Ishikawa (cell line): ENCODE measurements around the gene DMC1.

Experiments used
- CEBPB ChIP-seq: IDR thresholded peaks from 2 replicates; pipeline ENCODE4 v1.6.1; 2012
- CREB1 ChIP-seq: IDR thresholded peaks from 2 replicates; pipeline ENCODE4 v1.6.1; 2012; ENCODE audit warnings: low read depth
- EGR1 ChIP-seq: IDR thresholded peaks from 2 replicates; pipeline ENCODE4 v1.6.1; 2012
- EP300 ChIP-seq: IDR thresholded peaks from 2 replicates; pipeline ENCODE4 v1.6.1; 2012; ENCODE audit warnings: borderline replicate concordance
- FOXM1 ChIP-seq: IDR thresholded peaks from 2 replicates; pipeline ENCODE4 v1.6.1; 2012; ENCODE audit warnings: low read depth, borderline replicate concordance
- MAX ChIP-seq: IDR thresholded peaks from 2 replicates; pipeline ENCODE4 v1.6.1; 2012
- NFIC ChIP-seq: IDR thresholded peaks from 2 replicates; pipeline ENCODE4 v1.6.1; 2012
- RAD21 ChIP-seq: IDR thresholded peaks from 2 replicates; pipeline ENCODE4 v1.6.1; 2012; ENCODE audit warnings: low read depth
- REST ChIP-seq: IDR thresholded peaks from 2 replicates; pipeline ENCODE4 v1.6.1; 2012; ENCODE audit warnings: low read depth, mild to moderate bottlenecking
- TAF1 ChIP-seq: IDR thresholded peaks from 2 replicates; pipeline ENCODE4 v1.6.1; 2012; ENCODE audit warnings: low read depth, mild to moderate bottlenecking
- TCF12 ChIP-seq: IDR thresholded peaks from 2 replicates; pipeline ENCODE4 v1.6.1; 2012; ENCODE audit warnings: low read depth
- USF1 ChIP-seq: IDR thresholded peaks from 2 replicates; pipeline ENCODE4 v1.6.1; 2012
- YY1 ChIP-seq: IDR thresholded peaks from 2 replicates; pipeline ENCODE4 v1.6.1; 2012; ENCODE audit warnings: low read depth
- ZBTB7A ChIP-seq: IDR thresholded peaks from 2 replicates; pipeline ENCODE4 v1.6.1; 2012; ENCODE audit warnings: low read depth

DMC1 gene

GRCh38 chr22:38523479-38523878 is 46.5 kb downstream of the DMC1 start:
- TF ChIP-seq ZBTB7A = no peak
- no peak for TF ChIP-seq RAD21
- no peak for TF ChIP-seq EP300
- no peak for TF ChIP-seq TAF1

- no peak for TF ChIP-seq FOXM1
- TF ChIP-seq CEBPB = no peak
- TF ChIP-seq TCF12 = no peak
- TF ChIP-seq REST = no peak
- TF ChIP-seq MAX = no peak
- no peak for TF ChIP-seq NFIC
Observed at GRCh38 chr22:38523029-38523428, 47.0 kb downstream of the DMC1 start.

GRCh38 chr22:38519453-38520250 is 50.3 kb downstream of the DMC1 start:
- TF ChIP-seq CEBPB (no peak), NFIC (no peak), YY1 (no peak), EP300 (no peak), USF1 (no peak), EGR1 (no peak)

GRCh38 chr22:38518620-38519019 is 51.4 kb downstream of the DMC1 start:
- TF ChIP-seq RAD21 (no peak), TAF1 (no peak), MAX (no peak), YY1 (no peak), EGR1 (no peak), TCF12 (no peak), ZBTB7A (no peak), NFIC (no peak), USF1 (no peak), CEBPB (no peak), CREB1 (no peak)

- TF ChIP-seq TCF12 = no peak
- TF ChIP-seq TAF1 = no peak
- TF ChIP-seq REST = no peak
- TF ChIP-seq CEBPB = no peak
- no peak for TF ChIP-seq YY1
- TF ChIP-seq NFIC = no peak
Observed at GRCh38 chr22:38513063-38513462, 56.9 kb downstream of the DMC1 start.

- TF ChIP-seq TAF1 (no peak), REST (no peak)
Observed at GRCh38 chr22:38510416-38510970, 59.5 kb downstream of the DMC1 start.
